Neural progenitor cell (in vitro differentiated cells): ENCODE measurements around the gene PSMG1. TPM values are rescaled to one million over a fixed set of nuclear protein-coding genes. Genes with fewer than 3 reads are reported as not detected.
A peak's percentile ranks its signal among the peaks of the same experiment; 100 is the strongest.
"Not testable (repeated sequence)": the region's sequence is repeated elsewhere in the genome, so short reads cannot be mapped to it uniquely, and the experiment has no call there.

Experiments used
- DNase-seq: peaks from one replicate; pipeline ENCODE4 v3.0.0-alpha.2; 2016; ENCODE audit warnings: low spot score
- H2AFZ ChIP-seq: fragments of 200-600 bp; sonication (generic); replicated peaks from 2 replicates; pipeline ENCODE4 v1.6.1; 2016; ENCODE audit warnings: antibody characterized with exemption
- H3F3A ChIP-seq: fragments of 200-600 bp; sonication (generic); 2 replicates; pipeline ENCODE4 v1.6.1; 2016; ENCODE audit warnings: antibody characterized with exemption, low read depth
- H3K27ac ChIP-seq: fragments of 200-600 bp; sonication (generic); 2 replicates; pipeline ENCODE4 v1.5.1; 2016; ENCODE audit warnings: mild to moderate bottlenecking
- H3K27me3 ChIP-seq: fragments of 200-600 bp; sonication (generic); 2 replicates; pipeline ENCODE4 v1.6.1; 2016; ENCODE audit warnings: mild to moderate bottlenecking, moderate library complexity
- H3K36me3 ChIP-seq: fragments of 200-600 bp; sonication (generic); 2 replicates; pipeline ENCODE4 v1.5.1; 2016
- H3K4me1 ChIP-seq: fragments of 200-600 bp; sonication (generic); 2 replicates; pipeline ENCODE4 v1.6.1; 2016; ENCODE audit warnings: mixed run types
- H3K4me2 ChIP-seq: fragments of 200-600 bp; sonication (generic); 2 replicates; pipeline ENCODE4 v1.6.1; 2016
- H3K4me3 ChIP-seq: fragments of 200-600 bp; sonication (generic); 2 replicates; pipeline ENCODE4 v1.5.1; 2016
- H3K79me2 ChIP-seq: fragments of 200-600 bp; sonication (generic); 2 replicates; pipeline ENCODE4 v1.6.1; 2016; ENCODE audit warnings: low read depth
- H3K9ac ChIP-seq: fragments of 200-600 bp; sonication (generic); 2 replicates; pipeline ENCODE4 v1.6.1; 2016
- H3K9me3 ChIP-seq: fragments of 200-600 bp; sonication (generic); 2 replicates; pipeline ENCODE4 v1.5.1; 2016; ENCODE audit warnings: low read depth
- H4K20me1 ChIP-seq: fragments of 200-600 bp; sonication (generic); 2 replicates; pipeline ENCODE4 v1.6.1; 2016; ENCODE audit warnings: low read depth
- H3K27ac Mint-ChIP-seq: 3 replicates; pipeline ENCODE4 v1.8.0; 2021; ENCODE audit warnings: mixed read lengths
- H3K27me3 Mint-ChIP-seq: 2 replicates; pipeline ENCODE4 v1.8.0; 2022; ENCODE audit warnings: low read depth, mild to moderate bottlenecking, inconsistent platforms, moderate library complexity, mixed read lengths; ENCODE audit not compliant: insufficient read depth
- H3K36me3 Mint-ChIP-seq: 3 replicates; pipeline ENCODE4 v1.8.0; 2021; ENCODE audit warnings: mixed read lengths
- H3K4me1 Mint-ChIP-seq: 3 replicates; pipeline ENCODE4 v1.8.0; 2021; ENCODE audit warnings: mixed read lengths
- H3K4me3 Mint-ChIP-seq: 3 replicates; pipeline ENCODE4 v1.8.0; 2021; ENCODE audit warnings: mild to moderate bottlenecking, moderate library complexity, mixed read lengths
- H3K9me3 Mint-ChIP-seq: 3 replicates; pipeline ENCODE4 v1.8.0; 2020; ENCODE audit warnings: mixed read lengths
- CTCF ChIP-seq: fragments of 200-600 bp; sonication (generic); IDR thresholded peaks from 2 replicates; pipeline ENCODE4 v1.5.1; 2017; ENCODE audit warnings: antibody characterized with exemption, mild to moderate bottlenecking
- EZH2 ChIP-seq: fragments of 200-600 bp; sonication (generic); IDR thresholded peaks from 2 replicates; pipeline ENCODE4 v1.6.1; 2017; ENCODE audit warnings: antibody characterized with exemption, mild to moderate bottlenecking, moderate library complexity
- EZH2phosphoT487 ChIP-seq: fragments of 200-600 bp; sonication (generic); IDR thresholded peaks from 2 replicates; pipeline ENCODE4 v1.6.1; 2017; ENCODE audit warnings: antibody characterized with exemption
- total RNA-seq: library from RNA; depleted of rRNA; stranded (reverse); fragments of >200 nt; gene quantifications from 2 replicates; pipeline ENCODE4 v1.2.3, GENCODE V29; 2015; ENCODE audit warnings: low replicate concordance

PSMG1 gene
- total RNA-seq, 1 donor from 2014 or later = 37.5 TPM

- H3F3A ChIP-seq = no peaks in the 10 kb centered on the region
- H3K36me3 ChIP-seq = no peaks in the 10 kb centered on the region
- H3K27me3 Mint-ChIP-seq = peaks cover 4% of the 10 kb centered on the region
- peak overlapping the region; percentile 61 for H3K27ac Mint-ChIP-seq
- H2AFZ ChIP-seq = no peak overlapping the region
- peaks cover 12% of the 10 kb centered on the region for H3K4me1 Mint-ChIP-seq
- peak overlapping the region; percentile 24 for H3K4me3 Mint-ChIP-seq
- no peaks in the 10 kb centered on the region for H3K36me3 Mint-ChIP-seq
- no peak overlapping the region for H3K9ac ChIP-seq
- no peak overlapping the region for H3K4me3 ChIP-seq
- H3K4me2 ChIP-seq = no peak overlapping the region
- DNase-seq = peak; percentile 33
- H3K27ac ChIP-seq = no peak overlapping the region
- no peaks in the 10 kb centered on the region for H3K4me1 ChIP-seq
- H3K9me3 Mint-ChIP-seq = no peaks in the 10 kb centered on the region
- TF ChIP-seq CTCF (no peak), EZH2 (no peak), EZH2phosphoT487 (no peak)
- H4K20me1 ChIP-seq = no peaks in the 10 kb centered on the region
- H3K79me2 ChIP-seq = no peaks in the 10 kb centered on the region
- H3K9me3 ChIP-seq = no peaks in the 10 kb centered on the region
- H3K27me3 ChIP-seq = no peaks in the 10 kb centered on the region
These were observed 45.7 kb downstream of the PSMG1 start for GRCh38 chr21:39137248-39138178.

GRCh38 chr21:39136711-39137110 lies 46.5 kb downstream of the PSMG1 start:
- no peak overlapping the region for H2AFZ ChIP-seq
- no peaks in the 10 kb centered on the region for H4K20me1 ChIP-seq
- H3K36me3 ChIP-seq = no peaks in the 10 kb centered on the region
- TF ChIP-seq EZH2 (no peak), EZH2phosphoT487 (no peak), CTCF (no peak)
- Mint-ChIP-seq H3K27ac (peak overlapping the region; percentile 72), H3K27me3 (peaks cover 4% of the 10 kb centered on the region), H3K9me3 (no peaks in the 10 kb centered on the region), H3K4me3 (peak overlapping the region; percentile 12), H3K4me1 (peaks cover 12% of the 10 kb centered on the region), H3K36me3 (no peaks in the 10 kb centered on the region)
- DNase-seq = no peak
- H3K9me3 ChIP-seq = no peaks in the 10 kb centered on the region
- H3K4me3 ChIP-seq = no peak overlapping the region
- no peaks in the 10 kb centered on the region for H3K79me2 ChIP-seq
- H3K9ac ChIP-seq = no peak overlapping the region
- no peak overlapping the region for H3K27ac ChIP-seq
- H3F3A ChIP-seq = no peaks in the 10 kb centered on the region
- H3K4me2 ChIP-seq = no peak overlapping the region
- no peaks in the 10 kb centered on the region for H3K27me3 ChIP-seq
- no peaks in the 10 kb centered on the region for H3K4me1 ChIP-seq

- H3K9me3 ChIP-seq, H3K36me3 ChIP-seq, H3F3A ChIP-seq, H3K79me2 ChIP-seq, H4K20me1 ChIP-seq, H3K27ac ChIP-seq, H3K27me3 Mint-ChIP-seq, H3K9me3 Mint-ChIP-seq, H3K4me1 ChIP-seq, H3K36me3 Mint-ChIP-seq, H3K4me2 ChIP-seq, H3K4me3 ChIP-seq, H3K27me3 ChIP-seq, H3K9ac ChIP-seq, H2AFZ ChIP-seq: not testable (repeated sequence)
- Mint-ChIP-seq H3K4me3 (peak overlapping the region; percentile 12), H3K27ac (peak overlapping the region; percentile 72), H3K4me1 (peaks cover 12% of the 10 kb centered on the region)
- TF ChIP-seq CTCF = peak; percentile 41
- DNase-seq = peak; percentile 36
These were observed 47.1 kb downstream of the PSMG1 start for GRCh38 chr21:39136138-39136537.
